HL-60 (cell line): ENCODE results near the gene SH3TC2.

ENCODE experiments used
- DNase-seq, 2 experiments: peaks; one replicate each; pipeline ENCODE4 v3.0.0-alpha.2; 2010 to 2020; ENCODE audit warnings: low read depth in 1 of 2, low spot score in 1 of 2
- H3K27ac ChIP-seq: fragments of 250-450 bp; sonication (Bioruptor Pico); replicated peaks from 2 replicates; pipeline ENCODE4 v1.5.1; 2020; ENCODE audit warnings: mild to moderate bottlenecking, moderate library complexity
- H3K27me3 ChIP-seq: fragments of 250-450 bp; sonication (Bioruptor Pico); 2 replicates; pipeline ENCODE4 v1.5.1; 2021; ENCODE audit warnings: mild to moderate bottlenecking, moderate library complexity; ENCODE audit not compliant: insufficient read depth, poor library complexity, severe bottlenecking
- H3K4me3 ChIP-seq: replicated peaks from 2 replicates; pipeline ENCODE4 v1.5.1; 2011; ENCODE audit warnings: mild to moderate bottlenecking, control low read depth, low read length; ENCODE audit not compliant: insufficient read depth
- GABPA ChIP-seq: IDR thresholded peaks from 2 replicates; pipeline ENCODE4 v1.6.1; 2012; ENCODE audit warnings: low read depth
- POLR2AphosphoS5 ChIP-seq: IDR thresholded peaks from 2 replicates; pipeline ENCODE4 v1.6.1; 2012; ENCODE audit warnings: low read depth
- SPI1 ChIP-seq: IDR thresholded peaks from 2 replicates; pipeline ENCODE4 v1.6.1; 2012; ENCODE audit warnings: low read depth, mild to moderate bottlenecking, borderline replicate concordance
- TF ChIP-seq, protein P1 (sequence below): IDR thresholded peaks from 2 replicates; pipeline ENCODE4 v1.6.1; 2012; ENCODE audit warnings: low read depth; ENCODE audit not compliant: insufficient replicate concordance
- TF ChIP-seq, protein P2 (sequence below): IDR thresholded peaks from one replicate; pipeline ENCODE4 v1.5.1; 2011; ENCODE audit warnings: low read length, control low read depth, inconsistent platforms; ENCODE audit not compliant: insufficient read depth

SH3TC2 gene

DNA sequence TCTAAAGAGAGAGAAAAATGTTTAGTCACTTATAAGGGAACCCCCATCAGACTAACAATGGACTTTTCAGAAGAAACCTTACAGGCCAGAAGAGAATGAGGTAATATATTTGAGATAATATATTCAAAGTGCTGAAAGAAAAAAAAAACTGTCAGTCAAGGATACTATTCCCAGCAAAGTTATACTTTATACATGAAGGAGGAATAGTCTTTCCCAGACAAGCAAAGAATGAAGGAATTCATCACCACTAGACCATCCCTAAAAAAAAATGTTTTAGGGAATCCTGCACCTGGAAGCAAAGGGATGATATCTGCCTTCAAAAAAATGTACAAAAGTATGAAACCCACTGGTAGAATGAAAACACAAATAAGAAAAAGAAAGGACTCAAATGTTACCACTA, 37.5 kb upstream of the SH3TC2 start:
- DNase-seq, result no peak
- no peak overlapping the region for H3K27ac ChIP-seq
- TF ChIP-seq SPI1, result no peak
- TF ChIP-seq, protein P1, sequence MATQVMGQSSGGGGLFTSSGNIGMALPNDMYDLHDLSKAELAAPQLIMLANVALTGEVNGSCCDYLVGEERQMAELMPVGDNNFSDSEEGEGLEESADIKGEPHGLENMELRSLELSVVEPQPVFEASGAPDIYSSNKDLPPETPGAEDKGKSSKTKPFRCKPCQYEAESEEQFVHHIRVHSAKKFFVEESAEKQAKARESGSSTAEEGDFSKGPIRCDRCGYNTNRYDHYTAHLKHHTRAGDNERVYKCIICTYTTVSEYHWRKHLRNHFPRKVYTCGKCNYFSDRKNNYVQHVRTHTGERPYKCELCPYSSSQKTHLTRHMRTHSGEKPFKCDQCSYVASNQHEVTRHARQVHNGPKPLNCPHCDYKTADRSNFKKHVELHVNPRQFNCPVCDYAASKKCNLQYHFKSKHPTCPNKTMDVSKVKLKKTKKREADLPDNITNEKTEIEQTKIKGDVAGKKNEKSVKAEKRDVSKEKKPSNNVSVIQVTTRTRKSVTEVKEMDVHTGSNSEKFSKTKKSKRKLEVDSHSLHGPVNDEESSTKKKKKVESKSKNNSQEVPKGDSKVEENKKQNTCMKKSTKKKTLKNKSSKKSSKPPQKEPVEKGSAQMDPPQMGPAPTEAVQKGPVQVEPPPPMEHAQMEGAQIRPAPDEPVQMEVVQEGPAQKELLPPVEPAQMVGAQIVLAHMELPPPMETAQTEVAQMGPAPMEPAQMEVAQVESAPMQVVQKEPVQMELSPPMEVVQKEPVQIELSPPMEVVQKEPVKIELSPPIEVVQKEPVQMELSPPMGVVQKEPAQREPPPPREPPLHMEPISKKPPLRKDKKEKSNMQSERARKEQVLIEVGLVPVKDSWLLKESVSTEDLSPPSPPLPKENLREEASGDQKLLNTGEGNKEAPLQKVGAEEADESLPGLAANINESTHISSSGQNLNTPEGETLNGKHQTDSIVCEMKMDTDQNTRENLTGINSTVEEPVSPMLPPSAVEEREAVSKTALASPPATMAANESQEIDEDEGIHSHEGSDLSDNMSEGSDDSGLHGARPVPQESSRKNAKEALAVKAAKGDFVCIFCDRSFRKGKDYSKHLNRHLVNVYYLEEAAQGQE, result no peak
- TF ChIP-seq GABPA, result no peak
- TF ChIP-seq POLR2AphosphoS5, result no peak
- TF ChIP-seq, protein P2, sequence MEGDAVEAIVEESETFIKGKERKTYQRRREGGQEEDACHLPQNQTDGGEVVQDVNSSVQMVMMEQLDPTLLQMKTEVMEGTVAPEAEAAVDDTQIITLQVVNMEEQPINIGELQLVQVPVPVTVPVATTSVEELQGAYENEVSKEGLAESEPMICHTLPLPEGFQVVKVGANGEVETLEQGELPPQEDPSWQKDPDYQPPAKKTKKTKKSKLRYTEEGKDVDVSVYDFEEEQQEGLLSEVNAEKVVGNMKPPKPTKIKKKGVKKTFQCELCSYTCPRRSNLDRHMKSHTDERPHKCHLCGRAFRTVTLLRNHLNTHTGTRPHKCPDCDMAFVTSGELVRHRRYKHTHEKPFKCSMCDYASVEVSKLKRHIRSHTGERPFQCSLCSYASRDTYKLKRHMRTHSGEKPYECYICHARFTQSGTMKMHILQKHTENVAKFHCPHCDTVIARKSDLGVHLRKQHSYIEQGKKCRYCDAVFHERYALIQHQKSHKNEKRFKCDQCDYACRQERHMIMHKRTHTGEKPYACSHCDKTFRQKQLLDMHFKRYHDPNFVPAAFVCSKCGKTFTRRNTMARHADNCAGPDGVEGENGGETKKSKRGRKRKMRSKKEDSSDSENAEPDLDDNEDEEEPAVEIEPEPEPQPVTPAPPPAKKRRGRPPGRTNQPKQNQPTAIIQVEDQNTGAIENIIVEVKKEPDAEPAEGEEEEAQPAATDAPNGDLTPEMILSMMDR, result no peak
- H3K27me3 ChIP-seq, result no peaks in the 10 kb centered on the region
- H3K4me3 ChIP-seq, result no peak overlapping the region

DNA sequence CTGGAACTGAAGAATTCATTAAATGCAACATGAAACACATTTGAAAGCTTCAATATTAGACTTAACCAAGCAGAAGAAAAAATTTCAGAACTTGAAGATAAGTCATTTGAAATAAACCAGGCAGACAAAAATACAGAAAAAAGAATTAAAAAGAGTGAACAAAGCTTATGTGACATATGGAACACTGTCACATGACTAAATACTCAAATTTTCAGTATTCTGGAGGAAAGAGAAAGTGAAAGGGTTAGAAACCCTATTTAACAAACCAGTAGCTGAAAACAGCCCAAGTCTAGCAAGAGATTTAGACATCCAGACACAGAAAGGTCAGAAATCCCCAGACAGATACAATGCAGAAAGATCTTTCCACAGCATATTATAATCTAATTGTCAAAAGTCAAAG, 37.1 kb upstream of the SH3TC2 start:
- Histone ChIP-seq H3K4me3 (no peak overlapping the region), H3K27me3 (no peaks in the 10 kb centered on the region), H3K27ac (no peak overlapping the region)
- no peak for DNase-seq
- no peak for TF ChIP-seq POLR2AphosphoS5
- TF ChIP-seq GABPA, result no peak
- TF ChIP-seq, protein P2, result no peak
- TF ChIP-seq, protein P1, result no peak
- no peak for TF ChIP-seq SPI1

DNA sequence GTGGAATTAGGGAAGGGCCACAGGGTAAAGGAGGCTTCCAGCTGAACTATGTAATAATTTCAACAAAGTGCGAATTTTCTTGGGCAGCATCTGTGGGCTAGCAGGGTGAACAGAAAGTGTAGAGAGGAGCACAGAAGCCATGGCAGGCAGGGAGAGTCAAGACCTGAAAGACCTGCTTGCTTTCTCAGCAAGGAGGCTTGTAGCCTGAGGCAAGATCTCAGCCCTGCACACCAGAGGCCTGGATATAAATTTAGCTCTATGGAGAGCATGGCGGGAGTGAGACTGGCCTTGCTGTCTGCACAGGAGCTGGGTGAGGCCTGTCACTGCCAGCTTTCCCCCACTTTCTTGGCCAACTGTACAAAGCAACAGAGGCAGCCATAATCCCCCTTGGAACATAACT, 32.1 kb upstream of the SH3TC2 start:
- TF ChIP-seq, protein P1, result no peak
- TF ChIP-seq POLR2AphosphoS5 (no peak), GABPA (no peak), SPI1 (no peak)
- TF ChIP-seq, protein P2, result no peak
- DNase-seq, result no peak
- Histone ChIP-seq H3K4me3 (no peak overlapping the region), H3K27ac (no peak overlapping the region), H3K27me3 (no peaks in the 10 kb centered on the region)
